ENCODE results near the gene SLC4A3.

GRCh38 chr2:219661955-219662395 lies 34.5 kb downstream of the SLC4A3 start:
- TF ChIP-seq POLR2AphosphoS5 (IDR thresholded peaks at IDR 0.05), result no peak
- TF ChIP-seq CTCF (IDR thresholded peaks at IDR 0.05), result no peak

Measured in suprapubic skin (tissue), 3 donors.